ENCODE data around the gene MED12L.

MED12L gene

GRCh38 chr3:151350656-151351055 lies 265.2 kb downstream of the MED12L start:
- TF ChIP-seq, protein P1, sequence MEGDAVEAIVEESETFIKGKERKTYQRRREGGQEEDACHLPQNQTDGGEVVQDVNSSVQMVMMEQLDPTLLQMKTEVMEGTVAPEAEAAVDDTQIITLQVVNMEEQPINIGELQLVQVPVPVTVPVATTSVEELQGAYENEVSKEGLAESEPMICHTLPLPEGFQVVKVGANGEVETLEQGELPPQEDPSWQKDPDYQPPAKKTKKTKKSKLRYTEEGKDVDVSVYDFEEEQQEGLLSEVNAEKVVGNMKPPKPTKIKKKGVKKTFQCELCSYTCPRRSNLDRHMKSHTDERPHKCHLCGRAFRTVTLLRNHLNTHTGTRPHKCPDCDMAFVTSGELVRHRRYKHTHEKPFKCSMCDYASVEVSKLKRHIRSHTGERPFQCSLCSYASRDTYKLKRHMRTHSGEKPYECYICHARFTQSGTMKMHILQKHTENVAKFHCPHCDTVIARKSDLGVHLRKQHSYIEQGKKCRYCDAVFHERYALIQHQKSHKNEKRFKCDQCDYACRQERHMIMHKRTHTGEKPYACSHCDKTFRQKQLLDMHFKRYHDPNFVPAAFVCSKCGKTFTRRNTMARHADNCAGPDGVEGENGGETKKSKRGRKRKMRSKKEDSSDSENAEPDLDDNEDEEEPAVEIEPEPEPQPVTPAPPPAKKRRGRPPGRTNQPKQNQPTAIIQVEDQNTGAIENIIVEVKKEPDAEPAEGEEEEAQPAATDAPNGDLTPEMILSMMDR (IDR thresholded peaks at IDR 0.05; ENCODE audit: poor library complexity, severe bottlenecking), result no peak
- H3K27ac ChIP-seq (ENCODE audit: poor library complexity, severe bottlenecking), result no peak overlapping the region

GRCh38 chr3:151351219-151351618 lies 265.8 kb downstream of the MED12L start:
- TF ChIP-seq, protein P1 (IDR thresholded peaks at IDR 0.05; ENCODE audit: poor library complexity, severe bottlenecking), result no peak
- no peak for DNase-seq (ENCODE audit: low spot score)
- Histone ChIP-seq H3K27ac (ENCODE audit: poor library complexity, severe bottlenecking) (no peak overlapping the region), H3K36me3 (ENCODE audit: low read depth) (no peaks in the 10 kb centered on the region), H3K9me3 (ENCODE audit: severe bottlenecking) (no peaks in the 10 kb centered on the region), H3K4me3 (ENCODE audit: severe bottlenecking) (no peak overlapping the region), H3K27me3 (ENCODE audit: insufficient read depth, poor library complexity, severe bottlenecking) (no peaks in the 10 kb centered on the region), H3K4me1 (ENCODE audit: insufficient read depth, poor library complexity, severe bottlenecking) (no peaks in the 10 kb centered on the region)
- ATAC-seq (ENCODE audit: low read depth), result no peak

More at GRCh38 chr3:151350656-151351055, 265.2 kb downstream of the MED12L start:
- DNase-seq (ENCODE audit: low spot score) (no peak), ATAC-seq (ENCODE audit: low read depth) (no peak)
- Histone ChIP-seq H3K9me3 (ENCODE audit: severe bottlenecking) (no peaks in the 10 kb centered on the region), H3K36me3 (ENCODE audit: low read depth) (no peaks in the 10 kb centered on the region), H3K27me3 (ENCODE audit: insufficient read depth, poor library complexity, severe bottlenecking) (no peaks in the 10 kb centered on the region), H3K4me3 (ENCODE audit: severe bottlenecking) (no peak overlapping the region), H3K4me1 (ENCODE audit: insufficient read depth, poor library complexity, severe bottlenecking) (no peaks in the 10 kb centered on the region)

DNA sequence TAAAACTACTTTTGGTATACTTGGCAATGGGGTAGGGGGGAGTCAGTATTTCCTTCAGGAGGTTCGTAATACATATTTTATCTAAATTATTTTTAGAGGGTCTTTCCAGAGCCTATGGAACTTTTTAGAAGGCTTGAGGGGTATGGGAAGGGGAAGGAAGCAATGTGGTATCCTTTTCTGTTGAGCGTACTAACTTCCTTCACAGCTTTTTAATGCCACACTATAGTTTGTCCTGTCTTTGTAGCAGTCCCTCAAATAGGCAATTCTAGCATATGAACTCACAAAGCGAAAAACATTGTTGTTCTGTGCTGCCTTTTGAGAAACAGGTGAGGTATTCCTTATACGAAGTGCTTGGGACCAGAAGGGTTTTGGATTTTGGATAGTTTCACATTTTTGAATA lies 266.2 kb downstream of the MED12L start:
- TF ChIP-seq, protein P1 (IDR thresholded peaks at IDR 0.05; ENCODE audit: poor library complexity, severe bottlenecking), result no peak
- Histone ChIP-seq H3K27me3 (ENCODE audit: insufficient read depth, poor library complexity, severe bottlenecking) (no peaks in the 10 kb centered on the region), H3K4me3 (ENCODE audit: severe bottlenecking) (no peak overlapping the region), H3K36me3 (ENCODE audit: low read depth) (no peaks in the 10 kb centered on the region), H3K4me1 (ENCODE audit: insufficient read depth, poor library complexity, severe bottlenecking) (no peaks in the 10 kb centered on the region), H3K27ac (ENCODE audit: poor library complexity, severe bottlenecking) (no peak overlapping the region), H3K9me3 (ENCODE audit: severe bottlenecking) (no peaks in the 10 kb centered on the region)
- DNase-seq (ENCODE audit: low spot score), result no peak
- no peak for ATAC-seq (ENCODE audit: low read depth)

DNA sequence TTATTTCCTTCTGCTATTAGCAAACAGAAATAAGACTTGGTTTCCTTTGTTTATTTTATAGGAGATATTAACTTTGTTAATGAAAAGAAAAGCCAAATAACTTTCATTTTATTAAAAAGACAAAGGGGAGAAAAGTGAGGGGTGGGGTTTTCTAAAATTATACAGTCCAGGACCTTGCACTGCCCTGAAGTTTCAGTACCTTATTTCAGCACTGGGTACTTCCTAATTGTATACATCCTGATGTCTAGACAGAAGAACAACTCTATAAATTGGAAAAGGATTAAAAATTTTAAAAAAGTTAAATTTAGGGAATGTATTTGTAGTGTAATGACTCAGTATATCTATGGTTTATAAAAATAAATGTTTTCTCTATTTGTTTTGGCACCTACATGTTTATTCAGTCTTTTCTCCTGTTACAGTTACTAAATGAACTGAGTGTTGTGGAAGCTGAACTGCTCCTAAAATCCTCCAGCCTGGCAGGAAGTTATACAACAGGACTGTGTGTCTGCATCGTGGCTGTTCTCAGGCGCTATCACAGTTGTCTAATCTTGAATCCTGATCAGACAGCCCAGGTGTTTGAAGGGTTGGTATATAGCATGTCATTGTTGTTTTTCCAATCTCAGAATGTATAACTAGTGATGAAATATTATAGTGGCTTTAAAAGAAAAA lies 271.5 kb downstream of the MED12L start:
- no peaks in the 10 kb centered on the region for H3K4me1 ChIP-seq (ENCODE audit: insufficient read depth, poor library complexity, severe bottlenecking)
- no peak overlapping the region for H3K4me3 ChIP-seq (ENCODE audit: severe bottlenecking)
- ATAC-seq (ENCODE audit: low read depth) (peak; percentile 52; the same call in 2 of the 3 replicates), DNase-seq (ENCODE audit: low spot score) (no peak)
- H3K36me3 ChIP-seq (ENCODE audit: low read depth), result no peaks in the 10 kb centered on the region
- no peaks in the 10 kb centered on the region for H3K9me3 ChIP-seq (ENCODE audit: severe bottlenecking)
- TF ChIP-seq, protein P1 (IDR thresholded peaks at IDR 0.05; ENCODE audit: poor library complexity, severe bottlenecking), result no peak
- no peaks in the 10 kb centered on the region for H3K27me3 ChIP-seq (ENCODE audit: insufficient read depth, poor library complexity, severe bottlenecking)
- H3K27ac ChIP-seq (ENCODE audit: poor library complexity, severe bottlenecking), result no peak overlapping the region

DNA sequence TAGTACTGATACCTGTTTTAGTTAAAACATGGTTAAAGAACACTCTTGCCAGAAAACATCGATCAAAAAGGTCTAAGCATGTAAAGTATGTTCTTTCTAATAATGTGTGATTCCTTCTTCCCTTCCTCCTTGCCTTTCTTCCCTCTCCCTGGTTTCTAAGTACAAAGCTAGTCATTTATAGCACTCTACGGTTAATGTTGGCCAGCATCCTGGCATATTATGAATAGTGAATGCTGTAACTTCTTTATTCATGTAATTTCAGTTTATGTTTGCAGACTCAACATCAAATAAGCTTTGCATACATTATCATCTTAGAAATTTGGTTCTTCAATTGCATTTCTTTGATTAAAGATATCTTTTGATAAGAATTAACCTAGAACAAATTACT lies 272.0 kb downstream of the MED12L start:
- no peaks in the 10 kb centered on the region for H3K36me3 ChIP-seq (ENCODE audit: low read depth)
- no peaks in the 10 kb centered on the region for H3K9me3 ChIP-seq (ENCODE audit: severe bottlenecking)
- no peak overlapping the region for H3K27ac ChIP-seq (ENCODE audit: poor library complexity, severe bottlenecking)
- TF ChIP-seq, protein P1 (IDR thresholded peaks at IDR 0.05; ENCODE audit: poor library complexity, severe bottlenecking), result no peak
- ATAC-seq (ENCODE audit: low read depth) (no peak), DNase-seq (ENCODE audit: low spot score) (no peak)
- no peak overlapping the region for H3K4me3 ChIP-seq (ENCODE audit: severe bottlenecking)
- no peaks in the 10 kb centered on the region for H3K4me1 ChIP-seq (ENCODE audit: insufficient read depth, poor library complexity, severe bottlenecking)
- H3K27me3 ChIP-seq (ENCODE audit: insufficient read depth, poor library complexity, severe bottlenecking), result no peaks in the 10 kb centered on the region
